GM18858 (cell line): ENCODE measurements around the gene AKT2.

Experiments used
- ATAC-seq: cut with Tn5 transposase; IDR thresholded peaks from one replicate; pipeline ENCODE4 v1.9.1; 2021; ENCODE audit not compliant: unreplicated experiment

AKT2 gene

GRCh38 chr19:40237791-40238190 is 47.4 kb downstream of the AKT2 start:
- ATAC-seq: no peak

- ATAC-seq: no peak
Observed at GRCh38 chr19:40236366-40236765, 48.8 kb downstream of the AKT2 start.

- no peak for ATAC-seq
Observed at GRCh38 chr19:40236026-40236355, 49.2 kb downstream of the AKT2 start.

- no peak for ATAC-seq
Observed at GRCh38 chr19:40235238-40236025, 49.7 kb downstream of the AKT2 start.

- ATAC-seq: no peak
Observed at GRCh38 chr19:40234429-40235237, 50.5 kb downstream of the AKT2 start.

- no peak for ATAC-seq
Observed at GRCh38 chr19:40233811-40234389, 51.2 kb downstream of the AKT2 start.

- no peak for ATAC-seq
Observed at GRCh38 chr19:40232949-40233810, 52.0 kb downstream of the AKT2 start.

- no peak for ATAC-seq
Observed at GRCh38 chr19:40232479-40232878, 52.7 kb downstream of the AKT2 start.

GRCh38 chr19:40231544-40232424 is 53.4 kb downstream of the AKT2 start:
- no peak for ATAC-seq

- ATAC-seq: no peak
Observed at GRCh38 chr19:40231057-40231456, 54.1 kb downstream of the AKT2 start.

GRCh38 chr19:40229926-40230417 is 55.2 kb downstream of the AKT2 start:
- ATAC-seq: no peak

GRCh38 chr19:40229484-40229883 is 55.7 kb downstream of the AKT2 start:
- no peak for ATAC-seq

- no peak for ATAC-seq
Observed at GRCh38 chr19:40228863-40229262, 56.3 kb downstream of the AKT2 start.

GRCh38 chr19:40228346-40228745 is 56.8 kb downstream of the AKT2 start:
- no peak for ATAC-seq

GRCh38 chr19:40225440-40226305 is 59.5 kb downstream of the AKT2 start:
- ATAC-seq: no peak

GRCh38 chr19:40224342-40225150 is 60.6 kb downstream of the AKT2 start:
- ATAC-seq: no peak

- no peak for ATAC-seq
Observed at GRCh38 chr19:40223135-40223822, 61.9 kb downstream of the AKT2 start.
